Subcutaneous abdominal adipose tissue (tissue), 5 donors: Measurements from ENCODE around the gene DEFB121.
"Not testable (repeated sequence)": the region's sequence is repeated elsewhere in the genome, so short reads cannot be mapped to it uniquely, and the experiment has no call there.

Experiments
- H3K27ac ChIP-seq: one replicate; pipeline ENCODE4 v1.7.0; 2013; ENCODE audit warnings: low read depth, mild to moderate bottlenecking, inconsistent platforms, low read length, moderate library complexity
- H3K27me3 ChIP-seq, 5 donors: one replicate each; pipeline ENCODE4 v1.7.0; 2013; ENCODE audit warnings: low read length in 5 of 5, inconsistent platforms in 1 of 5; ENCODE audit not compliant: control insufficient read depth in 5 of 5, insufficient read depth in 4 of 5
- H3K36me3 ChIP-seq, 5 donors: one replicate each; pipeline ENCODE4 v1.7.0; 2013; ENCODE audit warnings: low read length in 5 of 5; ENCODE audit not compliant: control insufficient read depth in 5 of 5, insufficient read depth in 5 of 5
- H3K4me1 ChIP-seq, 5 donors: one replicate each; pipeline ENCODE4 v1.7.0; 2013; ENCODE audit warnings: low read length in 5 of 5, mild to moderate bottlenecking in 3 of 5, moderate library complexity in 1 of 5; ENCODE audit not compliant: control insufficient read depth in 5 of 5, insufficient read depth in 5 of 5
- H3K4me3 ChIP-seq, 5 donors: one replicate each; pipeline ENCODE4 v1.7.0; 2013; ENCODE audit warnings: low read length in 5 of 5, low read depth in 1 of 5
- H3K9ac ChIP-seq, 5 donors: one replicate each; pipeline ENCODE4 v1.7.0; 2013; ENCODE audit warnings: low read length in 5 of 5, mild to moderate bottlenecking in 4 of 5, moderate library complexity in 3 of 5
- H3K9me3 ChIP-seq, 5 donors: one replicate each; pipeline ENCODE4 v1.7.0; 2013; ENCODE audit warnings: low read length in 5 of 5; ENCODE audit not compliant: control insufficient read depth in 5 of 5
- donor health status: healthy.
- donor health status: healthy.
- donor health status: healthy.
- donor health status: healthy.
- donor health status: healthy.

DEFB121 gene, protein sequence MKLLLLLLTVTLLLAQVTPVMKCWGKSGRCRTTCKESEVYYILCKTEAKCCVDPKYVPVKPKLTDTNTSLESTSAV

DNA sequence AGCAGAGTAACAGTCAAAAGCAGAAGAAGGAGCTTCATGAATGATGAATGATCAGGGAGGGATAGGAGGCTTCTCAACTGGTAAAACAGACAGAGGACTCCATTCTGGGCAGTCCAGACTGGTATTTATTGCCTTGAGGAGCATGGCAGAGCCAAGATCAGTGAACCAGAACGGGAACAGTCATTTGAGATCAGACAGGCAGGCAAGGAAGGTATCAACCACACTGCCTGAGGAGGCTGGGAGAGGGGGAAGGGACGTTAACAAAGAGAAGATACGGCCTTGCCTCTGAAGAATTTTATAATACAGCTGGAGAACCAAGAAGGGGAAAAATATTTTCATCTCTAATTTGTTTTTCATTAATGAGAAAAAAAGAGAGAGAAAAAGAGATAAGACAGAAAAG is at the start of gene DEFB121:
Gene DEFB121 (minus strand): TSS at position 101 of the 400 bp plus-strand sequence. CDS start 63 bp downstream, at position 38.
- H3K27ac ChIP-seq = no peak within 1 kb of the TSS
- H3K27me3 ChIP-seq = peaks cover 0 to 5% (median 0%) of the 10 kb centered on the region in 5 donors
- no peaks in the 10 kb centered on the region for H3K36me3 ChIP-seq
- no peaks in the 10 kb centered on the region for H3K4me1 ChIP-seq
- no peak within 1 kb of the TSS for H3K9ac ChIP-seq
- no peaks in the 10 kb centered on the region for H3K9me3 ChIP-seq
- H3K4me3 ChIP-seq = no peak within 1 kb of the TSS

DNA sequence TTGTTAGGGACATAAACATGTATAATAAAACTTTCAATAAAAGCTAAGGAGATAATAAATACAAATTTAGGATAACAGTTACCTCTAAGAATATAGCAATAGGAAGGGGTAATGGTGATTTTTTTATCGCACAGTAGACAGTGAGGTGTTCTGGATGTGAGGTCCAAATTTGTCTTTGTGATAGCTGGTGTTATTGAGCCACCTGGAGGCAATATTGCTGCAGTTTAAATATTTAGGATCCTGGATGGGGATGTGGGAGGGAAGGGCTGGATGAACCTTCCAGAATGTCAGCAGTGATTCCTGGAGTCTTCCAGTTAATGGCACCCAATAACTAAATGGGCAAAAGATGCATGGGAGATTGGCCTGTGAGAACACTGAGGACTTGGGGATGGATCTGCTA is 48.3 kb upstream of the DEFB121 start:
- Histone ChIP-seq H3K36me3 (no peaks in the 10 kb centered on the region), H3K4me1 (no peaks in the 10 kb centered on the region), H3K27me3 (no peaks in the 10 kb centered on the region), H3K9ac (no peak overlapping the region), H3K9me3 (no peaks in the 10 kb centered on the region), H3K27ac (no peak overlapping the region), H3K4me3 (no peak overlapping the region)

DNA sequence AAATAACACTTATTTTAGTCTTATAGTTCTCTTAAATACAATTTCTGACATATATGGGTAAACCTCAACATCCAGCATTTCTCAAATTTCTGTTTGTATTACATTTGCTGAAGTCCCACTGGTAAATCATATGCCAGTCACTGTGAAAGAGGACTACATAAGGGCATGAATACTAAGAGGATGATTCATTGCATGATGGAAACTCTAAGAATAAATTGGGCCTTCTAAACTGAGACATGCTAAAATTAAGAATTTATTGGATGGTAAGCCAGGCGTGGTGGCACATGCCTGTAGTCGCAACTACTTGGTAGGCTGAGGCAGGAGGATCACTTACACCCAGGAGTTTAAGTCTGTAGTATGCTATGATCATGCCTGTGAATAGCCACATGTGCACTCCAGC is 46.6 kb upstream of the DEFB121 start:
- H3K36me3 ChIP-seq = no peaks in the 10 kb centered on the region
- no peaks in the 10 kb centered on the region for H3K4me1 ChIP-seq
- no peak overlapping the region for H3K27ac ChIP-seq
- H3K4me3 ChIP-seq = no peak overlapping the region
- H3K9ac ChIP-seq = no peak overlapping the region
- H3K9me3 ChIP-seq = no peaks in the 10 kb centered on the region
- H3K27me3 ChIP-seq = no peaks in the 10 kb centered on the region

DNA sequence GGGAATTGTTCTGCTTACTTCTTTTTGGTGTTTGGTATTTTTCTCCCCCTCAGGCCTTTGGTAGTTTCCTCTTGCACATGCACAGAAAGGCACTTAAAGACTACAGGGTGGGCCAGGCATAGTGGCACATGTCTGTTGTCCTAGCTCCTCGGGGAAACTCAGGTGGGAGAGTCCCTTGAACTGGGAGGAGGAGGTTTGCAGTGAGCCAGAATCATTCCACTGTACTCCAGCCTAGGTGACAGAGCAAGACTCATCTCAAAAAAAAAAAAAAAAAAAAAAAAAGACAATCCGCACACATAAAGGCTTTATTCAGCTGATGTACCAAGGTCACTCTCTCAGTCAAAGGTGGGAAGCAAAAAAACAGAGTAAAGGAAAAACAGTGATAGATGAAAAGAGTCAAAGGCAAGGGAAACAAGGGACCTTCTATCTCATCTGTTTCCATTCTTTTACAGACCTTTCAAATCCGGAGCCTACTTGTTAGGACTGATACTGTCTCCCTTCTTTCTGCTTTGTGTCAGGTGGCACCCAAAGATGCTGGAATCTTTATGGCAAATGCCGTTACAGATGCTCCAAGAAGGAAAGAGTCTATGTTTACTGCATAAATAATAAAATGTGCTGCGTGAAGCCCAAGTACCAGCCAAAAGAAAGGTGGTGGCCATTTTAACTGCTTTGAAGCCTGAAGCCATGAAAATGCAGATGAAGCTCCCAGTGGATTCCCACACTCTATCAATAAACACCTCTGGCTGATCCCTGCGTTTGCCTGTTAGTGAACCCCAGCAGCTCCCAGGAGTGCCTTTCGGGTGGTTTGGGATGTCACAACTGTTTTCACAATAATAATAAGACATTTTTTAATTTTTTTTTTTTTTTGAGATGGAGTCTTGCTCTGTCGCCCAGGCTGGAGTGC is 43.7 kb upstream of the DEFB121 start:
- Histone ChIP-seq H3K9ac (no peak overlapping the region), H3K4me3 (no peak overlapping the region), H3K27ac (no peak overlapping the region), H3K27me3 (no peaks in the 10 kb centered on the region), H3K9me3 (no peaks in the 10 kb centered on the region), H3K36me3 (no peaks in the 10 kb centered on the region), H3K4me1 (no peaks in the 10 kb centered on the region)

DNA sequence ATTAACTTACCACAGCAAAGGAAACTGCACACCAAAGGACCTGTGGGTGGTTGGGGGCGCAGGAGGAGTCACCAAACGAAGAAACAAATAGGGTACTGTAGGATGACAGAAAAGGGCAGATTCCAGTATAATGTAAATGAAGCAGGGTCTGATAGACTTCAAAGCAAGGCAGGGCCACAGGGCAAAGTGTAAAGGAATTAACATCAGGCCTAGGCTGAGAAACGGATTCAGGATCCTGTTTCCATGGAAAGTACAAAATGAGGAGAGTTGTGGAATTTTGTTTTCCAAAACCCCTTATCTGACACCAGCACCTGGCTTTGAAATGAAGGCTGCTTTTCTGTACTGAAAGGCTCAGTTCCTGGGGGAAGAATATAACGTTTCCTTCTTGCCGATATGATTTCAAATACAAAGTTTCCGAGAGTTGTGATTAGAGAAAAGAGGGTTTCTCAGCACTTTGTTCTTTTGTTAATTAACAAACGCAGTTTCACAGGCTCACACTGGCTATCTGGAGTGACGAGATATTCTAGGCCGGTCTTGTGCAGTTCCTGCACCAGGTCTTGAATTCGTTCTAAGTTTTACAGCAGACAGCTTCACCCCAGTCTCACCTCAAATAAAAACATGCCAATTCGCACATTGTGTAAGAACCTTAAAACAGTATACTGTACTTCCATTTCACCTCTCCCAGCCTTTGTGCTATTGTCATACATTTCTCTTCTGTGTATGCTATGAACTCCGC is 40.2 kb upstream of the DEFB121 start:
- H3K9ac ChIP-seq = no peak overlapping the region
- peaks cover 0 to 6% (median 0%) of the 10 kb centered on the region in 5 donors for H3K27me3 ChIP-seq
- H3K9me3 ChIP-seq = peaks cover 0 to 3% (median 0%) of the 10 kb centered on the region in 5 donors
- H3K4me1 ChIP-seq = no peaks in the 10 kb centered on the region
- no peaks in the 10 kb centered on the region for H3K36me3 ChIP-seq
- H3K27ac ChIP-seq = no peak overlapping the region
- H3K4me3 ChIP-seq = no peak overlapping the region

DNA sequence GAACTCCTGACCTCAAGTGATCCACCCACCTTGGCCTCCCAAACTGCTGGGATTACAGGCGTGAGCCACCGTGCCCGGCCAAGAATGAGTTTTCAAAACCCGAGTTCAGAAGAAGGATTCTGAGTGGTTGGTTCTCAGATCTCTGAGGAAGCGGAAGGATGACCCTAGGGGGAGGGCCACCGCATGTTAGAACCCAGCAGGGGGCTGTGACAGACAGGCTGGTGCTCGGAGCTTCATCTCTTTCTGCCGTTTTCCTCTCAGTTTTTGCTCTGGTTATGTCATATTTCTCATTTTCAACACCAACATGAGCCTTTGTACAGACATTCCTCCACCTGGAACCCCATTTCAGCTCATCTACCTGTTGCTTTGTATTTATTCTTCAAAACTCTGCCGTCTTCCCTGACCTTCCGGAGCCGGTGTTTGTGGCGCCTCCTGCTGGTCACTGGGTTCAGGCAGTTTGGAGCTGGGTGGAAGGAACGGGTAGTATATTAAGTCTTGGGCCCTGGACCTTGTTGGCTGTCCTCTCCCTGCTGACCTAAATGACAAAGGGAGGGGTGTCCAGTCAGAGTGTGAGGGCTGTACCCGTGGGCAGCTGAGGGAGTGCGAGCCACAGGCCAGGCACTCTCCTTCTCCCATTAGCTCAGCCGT is 34.1 kb upstream of the DEFB121 start, which contains the start of gene DEFB123:
Gene DEFB123 (plus strand): TSS at position 621 of the 648 bp plus-strand sequence. CDS start 67 bp downstream, outside the sequence.
- H3K4me1 ChIP-seq = no peaks in the 10 kb centered on the region
- H3K4me3 ChIP-seq = no peak within 1 kb of the TSS
- peaks cover 0 to 3% (median 0%) of the 10 kb centered on the region in 5 donors for H3K9me3 ChIP-seq
- H3K9ac ChIP-seq = no peak within 1 kb of the TSS
- no peaks in the 10 kb centered on the region for H3K36me3 ChIP-seq
- no peak within 1 kb of the TSS for H3K27ac ChIP-seq
- H3K27me3 ChIP-seq = peaks cover 0 to 11% (median 2%) of the 10 kb centered on the region in 5 donors

DNA sequence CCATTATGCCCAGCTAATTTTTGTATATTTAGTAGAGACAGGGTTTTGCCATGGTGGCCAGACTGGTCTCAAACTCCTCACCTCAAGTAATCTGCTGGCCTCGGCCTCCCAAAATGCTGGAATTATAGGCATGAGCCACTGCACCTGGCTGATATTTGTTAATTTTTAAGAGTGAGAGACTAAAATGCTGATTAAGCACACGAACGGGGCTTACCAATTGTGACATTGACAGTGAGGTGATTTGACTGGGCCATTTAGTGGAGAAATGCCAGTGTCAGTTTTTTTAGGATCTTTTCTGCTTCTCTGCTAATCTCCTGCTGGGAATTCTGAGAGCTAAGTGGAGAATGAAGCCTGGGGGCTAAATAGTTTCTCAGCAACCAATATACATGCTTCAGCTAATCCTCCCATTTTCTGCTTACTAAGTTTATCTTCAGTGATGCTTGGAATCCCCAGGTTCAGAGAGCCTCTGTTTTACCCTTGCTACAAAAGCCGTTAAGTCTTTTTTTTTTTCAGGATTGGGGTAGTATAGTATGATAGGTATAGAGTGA is 24.6 kb upstream of the DEFB121 start:
- H3K4me1 ChIP-seq = no peaks in the 10 kb centered on the region
- no peak overlapping the region for H3K27ac ChIP-seq
- H3K9ac ChIP-seq = no peak overlapping the region
- no peaks in the 10 kb centered on the region for H3K36me3 ChIP-seq
- peaks cover 0 to 11% (median 0%) of the 10 kb centered on the region in 5 donors for H3K9me3 ChIP-seq
- no peak overlapping the region for H3K4me3 ChIP-seq
- H3K27me3 ChIP-seq = peaks cover 0 to 4% (median 0%) of the 10 kb centered on the region in 5 donors

DNA sequence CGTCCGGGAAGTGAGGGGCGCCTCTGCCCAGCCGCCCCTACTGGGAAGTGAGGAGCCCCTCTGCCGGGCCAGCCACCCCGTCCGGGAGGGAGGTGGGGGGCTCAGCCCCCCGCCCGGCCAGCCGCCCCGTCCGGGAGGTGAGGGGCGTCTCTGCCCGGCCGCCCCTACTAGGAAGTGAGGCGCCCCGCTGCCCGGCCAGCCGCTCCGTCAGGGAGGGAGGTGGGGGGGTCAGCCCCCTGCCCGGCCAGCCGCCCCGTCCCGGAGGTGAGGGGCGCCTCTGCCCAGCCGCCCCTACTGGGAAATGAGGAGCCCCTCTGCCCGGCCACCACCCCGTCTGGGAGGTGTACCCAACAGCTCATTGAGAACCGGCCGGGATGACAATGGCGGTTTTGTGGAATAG is 21.6 kb upstream of the DEFB121 start:
- H3K36me3 ChIP-seq = not testable (repeated sequence)
- H3K9me3 ChIP-seq = peaks cover 0 to 11% (median 0%) of the 10 kb centered on the region in 5 donors

DNA sequence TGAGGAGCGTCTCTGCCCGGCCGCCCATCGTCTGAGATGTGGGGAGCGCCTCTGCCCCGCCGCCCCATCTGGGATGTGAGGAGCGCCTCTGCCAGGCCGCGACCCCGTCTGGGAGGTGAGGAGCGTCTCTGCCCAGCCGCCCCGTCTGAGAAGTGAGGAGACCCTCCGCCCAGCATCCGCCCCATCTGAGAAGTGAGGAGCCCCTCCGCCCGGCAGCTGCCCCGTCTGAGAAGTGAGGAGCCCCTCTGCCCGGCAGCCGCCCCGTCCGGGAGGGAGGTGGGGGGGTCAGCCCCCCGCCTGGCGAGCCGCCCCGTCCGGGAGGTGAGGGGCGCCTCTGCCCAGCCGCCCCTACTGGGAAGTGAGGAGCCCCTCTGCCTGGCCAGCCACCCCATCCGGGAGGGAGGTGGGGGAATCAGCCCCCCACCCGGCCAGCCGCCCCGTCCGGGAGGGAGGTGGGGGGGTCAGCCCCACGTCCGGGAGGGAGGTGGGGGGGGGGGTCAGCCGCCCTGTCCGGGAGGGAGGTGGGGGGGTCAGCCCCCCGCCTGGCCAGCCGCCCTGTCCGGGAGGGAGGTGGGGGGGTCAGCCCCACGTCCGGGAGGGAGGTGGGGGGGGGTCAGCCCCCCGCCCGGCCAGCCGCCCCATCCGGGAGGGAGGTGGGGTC is 21.0 kb upstream of the DEFB121 start:
- H3K27me3 ChIP-seq, H3K36me3 ChIP-seq, H3K4me3 ChIP-seq, H3K4me1 ChIP-seq, H3K9ac ChIP-seq, H3K27ac ChIP-seq: not testable (repeated sequence)
- peaks cover 0 to 11% (median 0%) of the 10 kb centered on the region in 5 donors for H3K9me3 ChIP-seq

More for the DNA sequence above, 21.6 kb upstream of the DEFB121 start:
- not testable (repeated sequence) for H3K4me1 ChIP-seq, H3K27ac ChIP-seq, H3K27me3 ChIP-seq, H3K9ac ChIP-seq, H3K4me3 ChIP-seq
